Measurements from ENCODE around the gene MDN1. TPM values are rescaled to one million over a fixed set of nuclear protein-coding genes. Genes with fewer than 3 reads are reported as not detected.

The MDN1 gene
- total and polyA plus RNA-seq, 2 of the 8 experiments (the other 6 are each of a cell fraction or from before 2014, with no cell fraction given) = 53.5 to 179 TPM

DNA sequence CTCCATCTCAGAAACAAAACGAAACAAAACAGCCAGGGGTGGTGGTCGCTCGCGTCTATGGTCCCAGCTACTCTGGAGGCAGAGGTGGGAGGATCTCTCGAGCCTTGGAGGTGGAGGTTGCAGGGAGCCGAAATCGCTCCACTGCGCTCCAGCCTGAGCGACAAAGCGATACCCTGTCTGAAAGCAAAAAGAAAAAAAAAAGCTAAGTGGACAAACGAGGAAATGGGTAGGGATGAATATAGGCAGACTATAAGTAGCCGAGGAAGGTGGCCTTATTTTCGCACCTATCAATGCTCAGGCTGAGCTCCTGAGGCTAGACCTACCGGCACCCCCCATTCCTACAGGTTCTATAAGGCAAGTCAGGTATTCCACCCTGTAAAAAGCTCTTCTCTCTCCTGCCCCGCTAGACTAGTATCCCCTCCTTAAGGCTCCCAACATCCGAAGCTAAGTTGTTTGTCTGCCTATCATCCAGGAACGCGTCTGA is 9.4 kb upstream of the MDN1 start:
- CTCF ChIA-PET (ENCODE audit: partially characterized antibody) = interaction anchor here (0.6 to 1.4 kb wide), 5 partner anchors 9 to 457 kb away, joined by 3 to 14 read pairs (median 3); partner anchors contain the start of gene MDN1
- H3K23ac ChIP-seq (ENCODE audit: insufficient read length) = no peak overlapping the region
- no peak overlapping the region; the same call in 1 of the 2 replicates for H3K18ac ChIP-seq (ENCODE audit: extremely low read depth, low read length)
- peak overlapping the region; percentile 61; the same call in 1 of the 2 replicates for H3K27ac ChIP-seq (ENCODE audit: low read depth, low read length)
- H2BK15ac ChIP-seq (ENCODE audit: low read length) = no peak overlapping the region
- no peaks in the 10 kb centered on the region; the same call in 1 of the 2 replicates for H3K79me1 ChIP-seq (ENCODE audit: low read depth, low read length)
- H2BK5ac ChIP-seq (ENCODE audit: low read depth, low read length) = no peak overlapping the region; the same call in 1 of the 2 replicates
- H2AK5ac ChIP-seq (ENCODE audit: low read depth, low read length) = no peak overlapping the region
- H3K36me3 ChIP-seq (ENCODE audit: control insufficient read depth in 2 of 4, insufficient read depth in 4 of 4, low read length in 3 of 4) = peaks cover 4 to 22% (median 9%) of the 10 kb centered on the region in 4 experiments; a peak in 5 of 8 replicates
- H3K14ac ChIP-seq (ENCODE audit: insufficient read length) = no peak overlapping the region
- no peak for DNase-seq (ENCODE audit: low read depth in 1 of 2, low spot score in 2 of 2)
- no peak for FAIRE-seq
- peak overlapping the region; percentile 79 for H4K5ac ChIP-seq (ENCODE audit: insufficient read length, low read depth, low read length)
- H3K9me3 ChIP-seq (ENCODE audit: insufficient read depth in 2 of 2, low read depth in 1 of 2, low read length in 1 of 2) = no peaks in the 10 kb centered on the region
- no peak overlapping the region for H2BK20ac ChIP-seq (ENCODE audit: low read length)
- peak overlapping the region; percentile 85 to 96 for H3K4me2 ChIP-seq (ENCODE audit: insufficient read depth in 1 of 2, low read depth in 2 of 2, low read length in 2 of 2)
- H3K79me2 ChIP-seq (ENCODE audit: control insufficient read depth in 1 of 2, insufficient read depth in 2 of 2, low read length in 2 of 2) = peaks cover 0 to 34% of the 10 kb centered on the region in 2 experiments; a peak in 2 of 4 replicates
- 43% methylated on average over 18 of the region's 18 CpGs; no CpG with 5 or more reads in 1 of the 2 experiments for WGBS, 2 experiments (ENCODE audit: extremely low coverage in 1 of 2, insufficient coverage in 1 of 2, insufficient read length in 1 of 2, insufficient replicate concordance in 2 of 2, low coverage in 1 of 2, low lambda C conversion rate in 2 of 2, missing lambda C conversion rate in 1 of 2)
- 0 out of 2 replicates have a peak overlapping the region, but pooled peaks have one; percentile 3 for H2BK12ac ChIP-seq (ENCODE audit: low read depth, low read length)
- no peak overlapping the region for H3K56ac ChIP-seq (replicated peaks; ENCODE audit: insufficient read length, low read depth, low read length)
- H3K27me3 ChIP-seq (replicated peaks in 1 of 4; ENCODE audit: control insufficient read depth in 3 of 4, extremely low read depth in 1 of 4, insufficient read depth in 3 of 4, low read length in 3 of 4) = no peaks in the 10 kb centered on the region
- H4K8ac ChIP-seq (ENCODE audit: extremely low read depth, insufficient read depth, low read length) = no peak overlapping the region
- no peaks in the 10 kb centered on the region for H4K20me1 ChIP-seq (replicated peaks in 1 of 2; ENCODE audit: control insufficient read depth in 1 of 2, insufficient read depth in 2 of 2, low read length in 2 of 2)
- H3K9ac ChIP-seq (replicated peaks in 1 of 4; ENCODE audit: extremely low read depth in 1 of 4, low read depth in 3 of 4, low read length in 3 of 4) = peak overlapping the region in 3 of 4 experiments; percentile 52 to 87 (median 69)
- H3K4ac ChIP-seq (replicated peaks; ENCODE audit: insufficient read length, low read depth, low read length) = no peak overlapping the region
- POLR2A ChIA-PET (ENCODE audit: partially characterized antibody) = interaction anchor here (0.6 to 7.8 kb wide), 15 partner anchors 9 to 295 kb away, joined by 3 to 107 read pairs (median 6); partner anchors contain the start of gene MDN1
- peaks cover 0 to 7% (median 3%) of the 10 kb centered on the region in 4 experiments; a peak in 5 of 7 replicates for H3K4me1 ChIP-seq (replicated peaks in 1 of 4; ENCODE audit: control insufficient read depth in 3 of 4, insufficient read depth in 4 of 4, low read length in 3 of 4)
- H4K91ac ChIP-seq (replicated peaks; ENCODE audit: insufficient read length, low read length) = no peak overlapping the region
- H3K23me2 ChIP-seq (ENCODE audit: low read depth, low read length) = peaks cover 9% of the 10 kb centered on the region
- H2AFZ ChIP-seq (ENCODE audit: low read length) = peak overlapping the region; percentile 81; the same call in 1 of the 2 replicates
- TF ChIP-seq TEAD4 (IDR thresholded peaks at IDR 0.05; ENCODE audit: low read depth, low read length) (no peak), POLR2A (IDR thresholded peaks at IDR 0.05; ENCODE audit: control extremely low read depth in 1 of 2, low read depth in 2 of 2, low read length in 2 of 2) (no peak), SIRT6 (IDR thresholded peaks at IDR 0.05; ENCODE audit: low read length) (no peak), SIN3A (conservative IDR thresholded peaks at IDR 0.05 in 1 of 2, IDR thresholded peaks at IDR 0.05 in 1 of 2; ENCODE audit: low read depth in 1 of 2, low read length in 2 of 2) (0 out of 4 replicates have a peak, but pooled peaks have one; percentile 0 to 28)
- TF ChIP-seq, protein P1, sequence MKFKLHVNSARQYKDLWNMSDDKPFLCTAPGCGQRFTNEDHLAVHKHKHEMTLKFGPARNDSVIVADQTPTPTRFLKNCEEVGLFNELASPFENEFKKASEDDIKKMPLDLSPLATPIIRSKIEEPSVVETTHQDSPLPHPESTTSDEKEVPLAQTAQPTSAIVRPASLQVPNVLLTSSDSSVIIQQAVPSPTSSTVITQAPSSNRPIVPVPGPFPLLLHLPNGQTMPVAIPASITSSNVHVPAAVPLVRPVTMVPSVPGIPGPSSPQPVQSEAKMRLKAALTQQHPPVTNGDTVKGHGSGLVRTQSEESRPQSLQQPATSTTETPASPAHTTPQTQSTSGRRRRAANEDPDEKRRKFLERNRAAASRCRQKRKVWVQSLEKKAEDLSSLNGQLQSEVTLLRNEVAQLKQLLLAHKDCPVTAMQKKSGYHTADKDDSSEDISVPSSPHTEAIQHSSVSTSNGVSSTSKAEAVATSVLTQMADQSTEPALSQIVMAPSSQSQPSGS (IDR thresholded peaks at IDR 0.05; ENCODE audit: low read length) = no peak
- no peak overlapping the region for H2BK120ac ChIP-seq (replicated peaks; ENCODE audit: low read depth, low read length)
- peak overlapping the region; percentile 57 to 90 (median 81) for H3K4me3 ChIP-seq (ENCODE audit: extremely low read depth in 1 of 4, insufficient read depth in 2 of 4, low read depth in 3 of 4, low read length in 4 of 4)
